Stimulated activated CD4-positive, alpha-beta T cell treated with anti-CD3 and anti-CD28 coated beads, Interleukin-12 subunit alpha, Interleukin-12 subunit beta, amount 100 ng/mL, for 24 hours (primary cell): ENCODE data around the gene ARHGAP26.

Experiments
- DNase-seq, 2 experiments: peaks; one replicate each; pipeline ENCODE4 v3.0.0-alpha.2; 2020; ENCODE audit warnings: low read depth in 2 of 2

ARHGAP26 gene

GRCh38 chr5:142783601-142784341 is 13.6 kb downstream of the ARHGAP26 start:
- DNase-seq = peak in 1 of 2 experiments; percentile 34

- DNase-seq = no peak
Measured at GRCh38 chr5:142784401-142784955, 14.3 kb downstream of the ARHGAP26 start.

DNA sequence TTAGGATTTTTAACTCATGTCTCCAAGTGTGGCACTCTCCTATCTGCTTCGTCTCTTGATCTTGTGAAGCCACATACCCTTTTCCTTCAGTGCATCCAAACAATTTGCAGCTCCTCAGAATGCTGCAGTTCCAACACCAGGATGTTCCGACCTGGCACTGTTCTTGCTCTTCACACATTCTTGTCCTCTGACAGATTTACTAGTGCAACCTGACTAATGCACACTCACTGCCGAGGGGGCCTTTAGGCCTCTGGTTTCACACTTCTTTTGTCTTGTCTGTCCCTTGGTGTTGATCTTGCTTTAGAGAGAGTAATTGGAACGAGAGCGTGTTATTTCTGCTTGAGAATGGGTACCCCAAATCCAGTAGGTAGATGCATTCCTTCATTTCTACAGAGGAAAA is 15.0 kb downstream of the ARHGAP26 start:
- DNase-seq = no peak

DNA sequence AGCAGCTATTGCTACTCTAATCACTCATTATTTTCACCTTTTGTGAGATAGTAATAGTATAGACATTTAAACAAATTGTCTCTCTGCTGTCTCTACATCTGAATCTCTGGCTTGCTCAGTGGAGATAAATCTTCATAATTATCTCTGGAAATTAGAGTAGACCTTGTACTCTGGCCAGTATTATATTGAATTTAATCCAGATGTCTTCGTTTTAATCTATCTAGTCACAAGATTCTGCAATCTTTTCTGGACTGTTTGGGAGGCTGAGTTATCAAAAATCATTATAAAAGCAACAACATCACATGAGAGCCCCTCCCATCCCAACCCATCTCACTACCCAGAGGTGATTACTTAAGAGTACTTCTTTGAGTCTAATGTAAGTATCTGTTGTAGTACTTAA is 19.0 kb downstream of the ARHGAP26 start:
- no peak for DNase-seq

- DNase-seq = no peak
Measured at GRCh38 chr5:142792012-142792864, 22.1 kb downstream of the ARHGAP26 start.

- no peak for DNase-seq
Measured at GRCh38 chr5:142792865-142793232, 22.7 kb downstream of the ARHGAP26 start.

- DNase-seq = no peak
Measured at GRCh38 chr5:142794537-142794936, 24.4 kb downstream of the ARHGAP26 start.

- no peak for DNase-seq
Measured at GRCh38 chr5:142795251-142795650, 25.1 kb downstream of the ARHGAP26 start.

DNA sequence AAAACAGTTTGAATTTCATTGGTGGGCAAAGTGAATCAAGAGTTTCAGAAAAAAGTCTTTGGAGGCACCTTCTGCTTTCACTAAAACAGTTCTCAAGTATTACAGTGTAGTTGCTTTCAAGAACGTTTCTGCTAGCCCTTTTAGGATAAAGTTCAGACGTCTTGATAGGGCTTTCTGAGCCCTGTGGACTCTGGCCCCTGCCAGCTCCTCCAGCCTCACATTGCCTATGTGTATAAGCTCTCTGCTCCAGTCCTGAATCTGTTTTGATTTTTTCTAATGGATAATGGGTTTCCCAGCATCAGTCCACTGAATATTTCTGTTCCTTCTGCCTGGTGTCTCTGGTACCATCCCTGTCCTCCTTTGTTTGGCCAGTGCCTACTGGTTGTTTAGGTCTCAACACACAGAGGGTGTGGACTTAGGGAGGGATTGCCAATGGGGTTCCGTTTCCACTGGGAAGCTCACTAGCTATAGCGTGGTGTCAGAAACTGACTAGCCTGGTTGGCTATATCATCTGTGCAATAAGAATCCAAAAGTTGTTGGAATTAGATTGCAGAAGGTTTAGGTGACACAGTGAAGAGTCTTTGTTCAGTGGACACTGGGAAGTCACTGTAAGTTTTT is 26.4 kb downstream of the ARHGAP26 start:
- no peak for DNase-seq

DNA sequence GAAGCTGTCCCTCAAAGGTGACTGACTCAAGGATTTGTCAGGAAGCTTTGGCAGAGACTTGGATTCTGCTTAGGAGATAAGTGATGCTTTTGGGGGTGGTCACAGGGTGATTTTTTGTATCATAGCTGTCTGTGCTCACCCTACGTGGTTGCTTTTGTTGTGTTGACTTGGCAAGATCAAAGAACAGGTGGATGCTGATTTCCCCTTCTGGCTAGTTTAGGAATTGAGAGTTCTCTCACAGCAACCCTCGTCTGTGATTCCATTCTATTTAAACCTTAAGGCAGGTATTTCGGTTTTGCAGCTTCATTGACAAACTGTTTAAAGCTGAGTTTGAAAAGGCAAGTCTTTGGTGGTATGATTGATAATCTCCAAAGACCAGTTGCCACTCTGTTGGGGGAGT is 27.2 kb downstream of the ARHGAP26 start:
- no peak for DNase-seq

GRCh38 chr5:142798099-142798770 is 28.1 kb downstream of the ARHGAP26 start:
- DNase-seq = no peak

DNA sequence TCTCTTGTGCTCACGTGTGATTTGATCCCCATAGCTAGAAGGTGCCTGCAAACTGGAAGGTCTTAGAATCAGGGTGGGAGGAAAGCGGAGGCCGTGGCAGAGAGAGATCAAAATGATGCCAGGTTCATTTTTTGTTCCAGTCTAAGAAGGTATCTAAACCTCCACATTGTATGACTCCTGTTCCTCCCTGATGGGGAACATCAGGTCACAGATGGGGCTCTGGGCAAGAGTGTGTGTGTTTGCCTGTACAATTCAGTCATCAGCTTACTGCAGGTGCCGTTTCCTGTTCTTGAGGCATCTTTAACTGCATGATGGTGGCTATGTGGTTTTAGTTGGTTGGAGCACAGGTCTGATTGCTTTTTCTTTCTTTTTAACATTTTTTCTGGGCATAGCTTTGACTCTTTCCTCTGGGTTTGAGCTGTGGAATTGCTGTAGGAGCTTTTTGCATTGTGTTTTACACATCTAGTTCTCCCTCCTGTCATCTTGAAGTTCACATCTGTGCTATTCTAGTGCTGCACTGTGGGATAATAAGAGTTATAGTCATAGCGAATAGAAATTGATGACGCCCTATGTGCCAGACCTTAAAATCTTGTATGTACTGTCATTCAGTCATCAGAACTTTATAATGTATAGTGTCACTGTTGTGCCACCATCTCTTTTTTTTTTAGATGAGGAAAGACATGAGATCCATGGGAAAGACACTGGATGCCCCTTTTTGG is 30.8 kb downstream of the ARHGAP26 start:
- no peak for DNase-seq

DNA sequence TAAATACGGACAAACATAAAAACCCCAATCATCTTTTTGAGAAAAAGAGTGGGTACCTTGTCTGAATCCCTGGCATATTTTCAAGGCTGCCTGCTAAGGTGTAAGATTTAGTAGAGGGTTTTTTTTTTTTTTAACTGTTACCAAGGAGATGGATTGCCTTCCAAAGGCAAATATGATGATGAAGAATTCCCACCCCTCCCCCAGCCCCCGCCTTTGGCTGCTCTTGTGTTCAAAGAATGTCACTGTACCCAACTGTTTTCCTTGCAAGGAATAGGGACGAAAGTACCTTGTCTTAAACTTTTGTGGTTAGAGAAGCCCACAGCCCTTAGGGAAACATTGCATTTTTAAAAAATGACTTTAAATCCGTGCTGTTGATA is 31.3 kb downstream of the ARHGAP26 start:
- no peak for DNase-seq

DNA sequence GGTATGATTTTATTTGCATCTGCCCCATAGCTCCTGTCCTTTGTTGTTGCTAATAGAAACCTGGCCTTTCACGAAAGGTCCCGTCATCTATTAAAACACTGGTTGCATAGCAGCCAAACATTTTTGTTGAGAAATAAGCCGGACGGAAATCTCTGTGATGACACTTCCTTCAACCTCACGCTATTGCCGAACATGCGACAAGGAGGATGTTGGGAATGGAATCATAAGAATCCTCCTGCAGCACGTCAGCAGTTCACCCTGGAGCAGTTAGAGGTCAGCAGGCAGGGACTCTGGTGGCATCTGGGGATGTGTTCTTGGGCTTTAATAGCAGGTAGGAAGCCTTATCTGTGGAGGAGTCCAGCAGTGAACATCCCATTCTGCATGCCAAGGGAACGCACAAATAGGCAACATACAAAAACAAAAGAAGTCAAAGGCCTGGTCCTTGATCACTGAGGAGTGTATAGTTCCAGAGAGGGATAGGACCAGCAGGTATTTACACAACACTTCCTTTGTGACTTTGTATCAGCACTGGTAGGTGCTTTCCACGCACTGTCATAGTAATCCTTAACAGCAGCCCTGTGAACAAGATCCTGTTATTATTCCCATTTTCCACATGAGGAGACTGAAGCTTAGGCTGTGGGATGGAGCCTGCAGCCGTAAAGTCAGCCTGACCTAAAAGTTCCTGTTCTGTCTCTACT is 33.4 kb downstream of the ARHGAP26 start:
- no peak for DNase-seq

GRCh38 chr5:142805339-142805738 is 35.2 kb downstream of the ARHGAP26 start:
- no peak for DNase-seq

DNA sequence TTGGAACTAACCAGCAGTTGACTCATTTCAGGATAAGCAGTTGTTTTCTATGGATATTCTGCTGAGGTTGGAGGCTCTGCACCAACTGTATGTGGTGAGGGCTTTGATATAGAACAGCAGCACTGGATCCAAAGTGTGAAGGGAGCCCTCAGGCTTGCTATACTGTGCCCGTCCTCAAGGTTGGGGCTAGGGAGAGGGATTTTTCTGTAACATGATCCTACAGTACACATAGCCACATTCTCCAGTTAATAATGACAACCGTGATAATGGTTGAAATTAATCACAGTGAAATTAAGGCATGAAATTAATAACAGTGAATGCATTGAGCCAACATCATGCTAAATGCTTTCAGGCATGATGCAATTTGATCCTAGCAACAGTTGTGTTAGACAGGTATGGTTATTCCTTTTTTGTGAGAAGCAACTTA is 36.7 kb downstream of the ARHGAP26 start:
- DNase-seq = no peak

GRCh38 chr5:142807372-142807911 is 37.3 kb downstream of the ARHGAP26 start:
- DNase-seq = no peak

DNA sequence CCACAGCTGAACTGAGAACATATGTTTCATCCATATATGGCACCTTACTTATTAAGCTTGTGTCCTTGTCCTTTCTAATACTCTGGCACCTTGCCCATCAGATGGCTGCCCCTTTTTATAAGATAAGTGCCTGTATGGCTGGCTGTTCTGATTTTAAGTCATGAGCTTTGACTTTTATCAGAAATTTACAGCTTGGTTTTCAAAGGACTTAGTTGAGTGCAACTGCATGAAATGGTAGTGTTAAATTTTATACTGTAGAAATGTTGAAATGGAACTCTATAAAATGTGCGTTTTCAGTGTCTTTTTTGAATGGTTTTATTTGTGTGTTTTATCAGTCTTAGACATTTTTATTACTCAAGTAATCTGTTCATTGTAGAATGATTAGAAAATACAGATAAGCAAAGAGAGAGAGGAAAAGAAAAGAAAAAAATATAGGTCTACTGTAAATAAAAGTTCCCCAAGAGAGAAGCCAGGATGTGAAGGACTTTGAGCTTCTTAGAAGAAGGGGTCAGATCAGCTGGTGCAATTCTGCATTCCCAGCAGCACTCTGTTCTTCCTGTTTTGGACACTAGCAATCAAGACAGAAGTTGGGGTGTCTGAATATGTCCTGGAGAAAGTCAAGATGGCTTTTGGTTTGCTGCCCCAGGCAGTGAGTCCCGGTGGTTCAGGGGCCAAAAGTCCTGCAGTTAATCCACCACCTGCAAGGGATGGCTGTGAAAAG is 38.9 kb downstream of the ARHGAP26 start:
- no peak for DNase-seq

DNA sequence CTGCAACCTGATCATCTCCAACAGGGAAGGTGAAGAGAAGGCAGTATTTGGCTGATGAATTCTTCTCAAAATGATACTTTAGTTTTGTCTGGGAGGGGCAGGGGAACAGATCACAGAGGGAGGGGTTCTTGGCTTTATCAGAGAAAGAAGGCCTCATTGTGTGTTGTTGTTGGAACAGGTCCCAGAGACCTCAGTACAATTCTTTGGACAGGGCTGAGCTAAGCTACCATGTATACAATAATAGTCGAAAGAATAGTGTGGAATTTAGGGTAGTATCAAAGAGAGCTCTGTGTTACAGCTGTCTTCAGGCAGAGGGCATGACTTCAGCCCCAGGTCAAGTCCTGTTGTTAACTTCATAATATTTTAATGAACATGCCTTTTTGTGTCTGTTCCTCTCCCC is 39.9 kb downstream of the ARHGAP26 start:
- DNase-seq = no peak
